Cerebellar nuclear complex (tissue), 1 donor: ENCODE measurements around the gene ACRV1.
"Not testable (repeated sequence)": the region's sequence is repeated elsewhere in the genome, so short reads cannot be mapped to it uniquely, and the experiment has no call there.

Experiments
- DNase-seq, 2 experiments: peaks; one replicate each; lab custom pipeline; 2025; lab: John Stamatoyannopoulos, UW

The ACRV1 gene

GRCh38 chr11:125680747-125681146, at the start of gene ACRV1:
TSS of gene ACRV1 (minus strand) at chr11:125680847. CDS start at chr11:125680780, 67 bp downstream.
- no peak for DNase-seq

- no peak for DNase-seq
Measured at GRCh38 chr11:125728969-125729368, 48.3 kb upstream of the ACRV1 start.

GRCh38 chr11:125724125-125724524, 43.5 kb upstream of the ACRV1 start:
- DNase-seq, result no peak

GRCh38 chr11:125720781-125721180, 40.1 kb upstream of the ACRV1 start:
- no peak for DNase-seq

GRCh38 chr11:125704686-125705085, 24.0 kb upstream of the ACRV1 start:
- DNase-seq, result not testable (repeated sequence)

- no peak for DNase-seq
Measured at GRCh38 chr11:125701858-125702621, 21.4 kb upstream of the ACRV1 start.

GRCh38 chr11:125701018-125701610, 20.5 kb upstream of the ACRV1 start:
- DNase-seq, result no peak

- no peak for DNase-seq
Measured at GRCh38 chr11:125694951-125695350, 14.3 kb upstream of the ACRV1 start.

GRCh38 chr11:125692887-125693286, 12.2 kb upstream of the ACRV1 start:
- DNase-seq, result no peak

GRCh38 chr11:125690006-125690405, 9.4 kb upstream of the ACRV1 start:
- DNase-seq, result no peak

GRCh38 chr11:125689274-125689859, 8.7 kb upstream of the ACRV1 start:
- DNase-seq, result no peak

- no peak for DNase-seq
Measured at GRCh38 chr11:125688632-125689031, 8.0 kb upstream of the ACRV1 start.

- DNase-seq, result no peak
Measured at GRCh38 chr11:125688066-125688465, 7.4 kb upstream of the ACRV1 start.

- no peak for DNase-seq
Measured at GRCh38 chr11:125685228-125685627, 4.6 kb upstream of the ACRV1 start.

GRCh38 chr11:125679837-125680236, 810 bp downstream of the ACRV1 start:
- no peak for DNase-seq

GRCh38 chr11:125679397-125679796, 1.2 kb downstream of the ACRV1 start:
- DNase-seq, result no peak

- no peak for DNase-seq
Measured at GRCh38 chr11:125675196-125675595, 5.5 kb downstream of the ACRV1 start.

- no peak for DNase-seq
Measured at GRCh38 chr11:125674210-125674609, 6.4 kb downstream of the ACRV1 start.

- DNase-seq, result no peak
Measured at GRCh38 chr11:125671561-125671960, 9.1 kb downstream of the ACRV1 start.

- DNase-seq, result no peak
Measured at GRCh38 chr11:125670172-125670571, 10.5 kb downstream of the ACRV1 start.

GRCh38 chr11:125667151-125667550, 13.5 kb downstream of the ACRV1 start:
- no peak for DNase-seq

- DNase-seq, result no peak
Measured at GRCh38 chr11:125663910-125664309, 16.7 kb downstream of the ACRV1 start.

GRCh38 chr11:125662689-125663088, 18.0 kb downstream of the ACRV1 start:
- no peak for DNase-seq
